ENCODE measurements around the gene KLHL40.

GRCh38 chr3:42678447-42678846 lies 6.9 kb upstream of the KLHL40 start:
- TF ChIP-seq CTCF (optimal IDR thresholded peaks at IDR 0.05 in 1 of 3, IDR thresholded peaks at IDR 0.05 in 1 of 3, conservative IDR thresholded peaks at IDR 0.05 in 1 of 3; ENCODE audit: extremely low read depth in 1 of 3, insufficient read depth in 2 of 3, low read length in 3 of 3), result no peak
- no peak for TF ChIP-seq EZH2 (IDR thresholded peaks at IDR 0.05; ENCODE audit: low read length)
